Nephron progenitor cell (in vitro differentiated cells): Measurements from ENCODE around the gene TMEM63B.
"Not testable (repeated sequence)": the region's sequence is repeated elsewhere in the genome, so short reads cannot be mapped to it uniquely, and the experiment has no call there.

Experiments used
- DNase-seq: peaks from one replicate; pipeline ENCODE4 v3.0.0; 2021
- H3K27ac Mint-ChIP-seq: 2 replicates; pipeline ENCODE4 v1.8.0; 2021; ENCODE audit warnings: mild to moderate bottlenecking, moderate library complexity, mixed read lengths
- H3K27me3 Mint-ChIP-seq: 2 replicates; pipeline ENCODE4 v1.8.0; 2021; ENCODE audit warnings: mild to moderate bottlenecking, low read depth, mixed read lengths; ENCODE audit not compliant: poor library complexity
- H3K36me3 Mint-ChIP-seq: 2 replicates; pipeline ENCODE4 v1.8.0; 2021; ENCODE audit warnings: low read depth, mixed read lengths
- H3K4me1 Mint-ChIP-seq: 2 replicates; pipeline ENCODE4 v1.8.0; 2021; ENCODE audit warnings: mixed read lengths
- H3K4me3 Mint-ChIP-seq: 2 replicates; pipeline ENCODE4 v1.8.0; 2021; ENCODE audit warnings: mild to moderate bottlenecking, moderate library complexity, mixed read lengths
- H3K9me3 Mint-ChIP-seq: 2 replicates; pipeline ENCODE4 v1.8.0; 2021; ENCODE audit warnings: mild to moderate bottlenecking, moderate library complexity, mixed read lengths
- CTCF ChIP-seq: fragments of 200-600 bp; sonication (generic); IDR thresholded peaks from 2 replicates; pipeline ENCODE4 v1.5.0; 2021; ENCODE audit warnings: antibody characterized with exemption

Gene TMEM63B

GRCh38 chr6:44194326-44194725 is 67.0 kb downstream of the TMEM63B start:
- Mint-ChIP-seq H3K36me3 (no peaks in the 10 kb centered on the region), H3K27ac (peak overlapping the region; percentile 55), H3K27me3 (peaks cover 11% of the 10 kb centered on the region), H3K9me3 (no peaks in the 10 kb centered on the region), H3K4me1 (peaks cover 17% of the 10 kb centered on the region), H3K4me3 (no peak overlapping the region)
- no peak for TF ChIP-seq CTCF
- DNase-seq, result no peak

GRCh38 chr6:44196351-44196750 is 69.0 kb downstream of the TMEM63B start:
- H3K36me3 Mint-ChIP-seq, H3K27me3 Mint-ChIP-seq, DNase-seq, H3K27ac Mint-ChIP-seq, H3K9me3 Mint-ChIP-seq, H3K4me3 Mint-ChIP-seq: not testable (repeated sequence)
- H3K4me1 Mint-ChIP-seq, result peaks cover 23% of the 10 kb centered on the region

GRCh38 chr6:44198684-44199083 is 71.3 kb downstream of the TMEM63B start:
- no peak for TF ChIP-seq CTCF
- Mint-ChIP-seq H3K4me3 (no peak overlapping the region), H3K36me3 (no peaks in the 10 kb centered on the region), H3K27me3 (peaks cover 9% of the 10 kb centered on the region), H3K4me1 (peaks cover 33% of the 10 kb centered on the region), H3K9me3 (no peaks in the 10 kb centered on the region), H3K27ac (peak overlapping the region; percentile 64)
- DNase-seq, result no peak

- Mint-ChIP-seq H3K4me3 (no peak overlapping the region), H3K4me1 (peaks cover 39% of the 10 kb centered on the region), H3K27me3 (peaks cover 12% of the 10 kb centered on the region), H3K36me3 (no peaks in the 10 kb centered on the region), H3K9me3 (no peaks in the 10 kb centered on the region), H3K27ac (no peak overlapping the region)
- TF ChIP-seq CTCF, result no peak
- DNase-seq, result no peak
Measured at GRCh38 chr6:44199883-44200282, 72.5 kb downstream of the TMEM63B start.

- DNase-seq, result no peak
- H3K27ac Mint-ChIP-seq, result no peak overlapping the region
- no peaks in the 10 kb centered on the region for H3K36me3 Mint-ChIP-seq
- peaks cover 39% of the 10 kb centered on the region for H3K4me1 Mint-ChIP-seq
- H3K4me3 Mint-ChIP-seq, result no peak overlapping the region
- TF ChIP-seq CTCF, result no peak
- H3K9me3 Mint-ChIP-seq, result no peaks in the 10 kb centered on the region
- H3K27me3 Mint-ChIP-seq, result peaks cover 6% of the 10 kb centered on the region
Measured at GRCh38 chr6:44201200-44201599, 73.8 kb downstream of the TMEM63B start.

GRCh38 chr6:44201638-44202303 is 74.4 kb downstream of the TMEM63B start:
- Mint-ChIP-seq H3K4me3 (no peak overlapping the region), H3K36me3 (no peaks in the 10 kb centered on the region), H3K4me1 (peaks cover 45% of the 10 kb centered on the region), H3K27me3 (peaks cover 11% of the 10 kb centered on the region), H3K27ac (no peak overlapping the region), H3K9me3 (no peaks in the 10 kb centered on the region)
- TF ChIP-seq CTCF, result no peak
- DNase-seq, result no peak
